B cell (primary cell): ENCODE data around the gene KCTD14. TPM values are rescaled to one million over a fixed set of nuclear protein-coding genes. Genes with fewer than 3 reads are reported as not detected.

Source experiments
- ATAC-seq: fragments of 200-7000 bp; cut with Tn5 transposase; one replicate; pipeline ENCODE4 v1.10.0; 2021; ENCODE audit warnings: low read depth, mild to moderate bottlenecking, moderate number of reproducible peaks, moderate library complexity
- CTCF ChIA-PET: fragments of 350-600 bp; sonication (Branson Sonifier 250); formaldehyde crosslinking; loops from one replicate; lab custom pipeline; 2021; ENCODE audit warnings: antibody characterized with exemption, inconsistent platforms; lab: Charles Lee
- POLR2A ChIA-PET: fragments of 350-600 bp; sonication (Branson Sonifier 250); formaldehyde crosslinking; loops from one replicate; lab custom pipeline; 2021; ENCODE audit warnings: antibody characterized with exemption; lab: Charles Lee
- DNase-seq: peaks from one replicate; pipeline ENCODE4 v3.0.0; 2013
- H2AFZ ChIP-seq: 2 replicates; pipeline ENCODE4 v1.6.1; 2012; ENCODE audit warnings: mild to moderate bottlenecking, low read depth, low read length; ENCODE audit not compliant: insufficient read depth, poor library complexity, severe bottlenecking
- H3K27ac ChIP-seq, 2 donors: 1 replicate in 1 of 2; 2 replicates in 1 of 2; pipeline ENCODE4 v1.5.1; 2012 to 2013; ENCODE audit warnings: low read length in 2 of 2, mild to moderate bottlenecking in 2 of 2, moderate library complexity in 1 of 2
- H3K27me3 ChIP-seq, 4 experiments: fragments of 200-600 bp in 1 of 4; sonication (generic) in 1 of 4; replicated peaks in 1 of 4; 1 replicate in 2 of 4; 2 replicates in 2 of 4; pipeline versions ENCODE4 v1.6.1 to v1.7.0; 2013 to 2016; ENCODE audit warnings: low read length in 3 of 4, mild to moderate bottlenecking in 2 of 4, mixed read lengths in 1 of 4, moderate library complexity in 1 of 4; ENCODE audit not compliant: insufficient read depth in 4 of 4, control insufficient read depth in 3 of 4; ENCODE audit errors: control extremely low read depth in 1 of 4
- H3K36me3 ChIP-seq, 2 experiments: replicated peaks in 1 of 2; 1 replicate in 1 of 2; 2 replicates in 1 of 2; pipeline versions ENCODE4 v1.6.1 to v1.7.1; 2013; ENCODE audit warnings: low read length in 1 of 2; ENCODE audit not compliant: insufficient read depth in 2 of 2, control insufficient read depth in 1 of 2; ENCODE audit errors: control extremely low read depth in 1 of 2, extremely low read depth in 1 of 2
- H3K4me1 ChIP-seq, 2 donors: fragments of 200-600 bp in 1 of 2; sonication (generic) in 1 of 2; 1 replicate in 1 of 2; 2 replicates in 1 of 2; pipeline versions ENCODE4 v1.5.1 to v1.6.1; 2013 to 2017; ENCODE audit warnings: low read length in 2 of 2; ENCODE audit not compliant: control insufficient read depth in 2 of 2, insufficient read depth in 2 of 2
- H3K4me2 ChIP-seq: replicated peaks from 2 replicates; pipeline ENCODE3; 2012; ENCODE audit warnings: mild to moderate bottlenecking, low read depth, low read length; ENCODE audit not compliant: poor library complexity, severe bottlenecking
- H3K4me3 ChIP-seq, 5 experiments: fragments of 200-600 bp in 1 of 5; sonication (generic) in 1 of 5; 1 replicate in 3 of 5; 2 replicates in 2 of 5; pipeline versions ENCODE4 v1.5.1 to v1.7.0; 2011 to 2016; ENCODE audit warnings: low read length in 4 of 5, mild to moderate bottlenecking in 4 of 5, low read depth in 2 of 5, control low read depth in 1 of 5, moderate library complexity in 1 of 5; ENCODE audit not compliant: insufficient read depth in 1 of 5; ENCODE audit errors: control extremely low read depth in 1 of 5, extremely low read depth in 1 of 5
- H3K79me2 ChIP-seq: fragments of 200-600 bp; sonication (generic); one replicate; pipeline ENCODE4 v1.6.0; 2016; ENCODE audit warnings: low read length; ENCODE audit not compliant: control insufficient read depth, insufficient read depth
- H3K9ac ChIP-seq: fragments of 200-600 bp; sonication (generic); 2 replicates; pipeline ENCODE4 v1.6.1; 2017; ENCODE audit warnings: mild to moderate bottlenecking, low read length, moderate library complexity
- H3K9me3 ChIP-seq, 3 donors: one replicate each; pipeline versions ENCODE4 v1.6.1 to v1.7.1; 2013; ENCODE audit warnings: low read length in 2 of 3; ENCODE audit not compliant: control insufficient read depth in 2 of 3, insufficient read depth in 1 of 3; ENCODE audit errors: control extremely low read depth in 1 of 3
- H4K20me1 ChIP-seq: 2 replicates; pipeline ENCODE4 v1.6.0; 2012; ENCODE audit warnings: mild to moderate bottlenecking, low read length; ENCODE audit not compliant: insufficient read depth, control insufficient read depth, poor library complexity, severe bottlenecking
- H3K27ac Mint-ChIP-seq: one replicate; pipeline ENCODE4 v1.8.0; 2021; ENCODE audit warnings: mixed read lengths
- H3K27me3 Mint-ChIP-seq: one replicate; pipeline ENCODE4 v1.8.0; 2021; ENCODE audit warnings: mixed read lengths
- H3K4me1 Mint-ChIP-seq: one replicate; pipeline ENCODE4 v1.8.0; 2021; ENCODE audit warnings: mixed read lengths
- H3K4me3 Mint-ChIP-seq: one replicate; pipeline ENCODE4 v1.8.0; 2021; ENCODE audit warnings: mixed read lengths
- H3K9me3 Mint-ChIP-seq: one replicate; pipeline ENCODE4 v1.8.0; 2022; ENCODE audit warnings: mixed read lengths; ENCODE audit not compliant: insufficient read depth
- EZH2 ChIP-seq: IDR thresholded peaks from 2 replicates; pipeline ENCODE4 v1.6.1; 2012; ENCODE audit warnings: borderline replicate concordance, low read depth, mild to moderate bottlenecking, moderate library complexity, low read length; ENCODE audit not compliant: insufficient read depth, poor library complexity, severe bottlenecking
- WGBS: methylation state at CpG from one replicate; pipeline ENCODE4 v1.1.5; 2013; ENCODE audit warnings: missing lambda C conversion rate; ENCODE audit not compliant: insufficient coverage; 5-methylcytosine and 5-hydroxymethylcytosine counted together
- intact Hi-C: fragments of 100-400 bp; cut with micrococcal nuclease; formaldehyde crosslinking; loops from one replicate; pipeline ENCODE4 v1.10.0; 2022
- polyA plus RNA-seq: library from polyadenylated mRNA; depleted of rRNA; stranded (reverse); fragments of >200 nt; gene quantifications from 2 replicates; pipeline ENCODE4 v1.2.3, GENCODE V29; 2012
- total RNA-seq, 2 donors: library from RNA; stranded (reverse); fragments of 120-200 nt in 1 of 2; gene quantifications; 1 replicate in 1 of 2; 2 replicates in 1 of 2; pipeline versions ENCODE4 v1.2.3 to v1.2.4, GENCODE V29; 2013 to 2022
- TF ChIP-seq, protein P1 (sequence below): fragments of 200-600 bp; IDR thresholded peaks from one replicate; pipeline ENCODE4 v1.8.0; 2022; ENCODE audit warnings: antibody characterized with exemption, mild to moderate bottlenecking

Gene KCTD14
- total and polyA plus RNA-seq, 2 donors (not counting 1 experiment from before 2014, with no cell fraction given), result 0.18 TPM; not detected in 1

DNA sequence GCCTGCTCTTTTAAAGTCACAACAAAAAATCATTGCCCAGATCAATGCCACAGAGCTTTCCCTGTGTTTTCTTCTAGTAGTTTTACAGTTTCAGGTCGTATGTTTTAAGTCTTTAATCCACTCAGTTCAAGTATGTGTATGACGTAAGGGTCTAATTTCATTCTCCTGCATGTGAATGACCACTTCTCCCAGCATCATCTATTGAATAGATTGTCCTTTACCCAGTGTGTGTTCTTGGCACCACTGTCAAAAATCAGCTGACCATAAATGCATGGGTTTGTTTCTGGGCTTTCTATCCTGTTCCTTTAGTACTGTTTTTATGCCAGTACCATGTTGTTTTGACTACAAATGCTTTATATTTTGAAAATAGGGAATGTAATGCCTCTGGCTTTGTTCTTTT is 56.7 kb downstream of the KCTD14 start:
- H3K4me1 Mint-ChIP-seq, result peaks cover 12% of the 10 kb centered on the region
- CTCF ChIA-PET, result no interaction called here
- Histone ChIP-seq H3K4me3 (no peak overlapping the region), H3K4me2 (no peak overlapping the region), H3K9me3 (no peaks in the 10 kb centered on the region), H2AFZ (no peak overlapping the region), H3K9ac (no peak overlapping the region), H3K36me3 (peaks cover 7 to 8% of the 10 kb centered on the region in 2 experiments), H4K20me1 (no peaks in the 10 kb centered on the region), H3K27ac (no peak overlapping the region), H3K4me1 (peaks cover 3 to 5% of the 10 kb centered on the region in 2 donors), H3K79me2 (no peaks in the 10 kb centered on the region), H3K27me3 (no peaks in the 10 kb centered on the region)
- DNase-seq (no peak), ATAC-seq (no peak)
- POLR2A ChIA-PET, result no interaction called here
- H3K27ac Mint-ChIP-seq, result no peak overlapping the region
- intact Hi-C loops, result no loop called here
- no peak for TF ChIP-seq EZH2
- TF ChIP-seq, protein P1, sequence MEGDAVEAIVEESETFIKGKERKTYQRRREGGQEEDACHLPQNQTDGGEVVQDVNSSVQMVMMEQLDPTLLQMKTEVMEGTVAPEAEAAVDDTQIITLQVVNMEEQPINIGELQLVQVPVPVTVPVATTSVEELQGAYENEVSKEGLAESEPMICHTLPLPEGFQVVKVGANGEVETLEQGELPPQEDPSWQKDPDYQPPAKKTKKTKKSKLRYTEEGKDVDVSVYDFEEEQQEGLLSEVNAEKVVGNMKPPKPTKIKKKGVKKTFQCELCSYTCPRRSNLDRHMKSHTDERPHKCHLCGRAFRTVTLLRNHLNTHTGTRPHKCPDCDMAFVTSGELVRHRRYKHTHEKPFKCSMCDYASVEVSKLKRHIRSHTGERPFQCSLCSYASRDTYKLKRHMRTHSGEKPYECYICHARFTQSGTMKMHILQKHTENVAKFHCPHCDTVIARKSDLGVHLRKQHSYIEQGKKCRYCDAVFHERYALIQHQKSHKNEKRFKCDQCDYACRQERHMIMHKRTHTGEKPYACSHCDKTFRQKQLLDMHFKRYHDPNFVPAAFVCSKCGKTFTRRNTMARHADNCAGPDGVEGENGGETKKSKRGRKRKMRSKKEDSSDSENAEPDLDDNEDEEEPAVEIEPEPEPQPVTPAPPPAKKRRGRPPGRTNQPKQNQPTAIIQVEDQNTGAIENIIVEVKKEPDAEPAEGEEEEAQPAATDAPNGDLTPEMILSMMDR, result no peak
- no peak overlapping the region for H3K4me3 Mint-ChIP-seq
- no peaks in the 10 kb centered on the region for H3K9me3 Mint-ChIP-seq
- no CpG with 5 or more reads among the region's 2 CpGs for WGBS
- H3K27me3 Mint-ChIP-seq, result no peaks in the 10 kb centered on the region

Other genes with a start within 250 kb of the KCTD14 start
- 100 and 104 TPM in 2 replicates for gene RSF1, start 202.6 kb downstream of the KCTD14 start, total RNA-seq
- gene RSF1, start 202.6 kb downstream of the KCTD14 start, polyA plus RNA-seq, result 4.8 and 17.2 TPM in 2 replicates
- 4.6 and 7.5 TPM in 2 replicates for gene AAMDC, start 202.1 kb downstream of the KCTD14 start, total RNA-seq
- 1.9 and 3.9 TPM in 2 replicates for gene AAMDC, start 202.1 kb downstream of the KCTD14 start, polyA plus RNA-seq
- 78.9 and 92.9 TPM in 2 replicates for gene INTS4, start 28.6 kb downstream of the KCTD14 start, total RNA-seq
- 46.1 and 50.8 TPM in 2 replicates for gene INTS4, start 28.6 kb downstream of the KCTD14 start, polyA plus RNA-seq
- gene THRSP, start 40.6 kb upstream of the KCTD14 start, total RNA-seq, result not detected in 2 replicates
- gene THRSP, start 40.6 kb upstream of the KCTD14 start, polyA plus RNA-seq, result not detected in 2 replicates
- gene NDUFC2, start 56.6 kb upstream of the KCTD14 start, total RNA-seq, result 39.4 and 49.0 TPM in 2 replicates
- 35.6 and 65.0 TPM in 2 replicates for gene NDUFC2, start 56.6 kb upstream of the KCTD14 start, polyA plus RNA-seq
- gene ALG8, start 116.3 kb upstream of the KCTD14 start, total RNA-seq, result 28.5 and 35.3 TPM in 2 replicates
- 16.7 and 25.5 TPM in 2 replicates for gene ALG8, start 116.3 kb upstream of the KCTD14 start, polyA plus RNA-seq
- 6.3 and 8.0 TPM in 2 replicates for gene KCTD21, start 165.3 kb upstream of the KCTD14 start, total RNA-seq
- 2.1 and 4.3 TPM in 2 replicates for gene KCTD21, start 165.3 kb upstream of the KCTD14 start, polyA plus RNA-seq
- 4.5 and 6.0 TPM in 2 replicates for gene USP35, start 165.6 kb upstream of the KCTD14 start, total RNA-seq
- 4.5 and 4.8 TPM in 2 replicates for gene USP35, start 165.6 kb upstream of the KCTD14 start, polyA plus RNA-seq